GM12878 (cell line): Measurements from ENCODE around the gene KLF11. TPM values are rescaled to one million over a fixed set of nuclear protein-coding genes. Genes with fewer than 3 reads are reported as not detected.

Experiments
- ATAC-seq: fragments of 200-7000 bp; cut with Tn5 transposase; 3 replicates; pipeline ENCODE4 v1.9.1; 2020; ENCODE audit warnings: mild to moderate bottlenecking, moderate library complexity
- BruUV-seq: library from RNA; stranded (reverse); fragments of 400-500 nt; replicated peaks from 2 replicates; lab custom pipeline; 2021; lab: Mats Ljungman, UMichigan
- CTCF ChIA-PET: fragments of 300-600 bp; sonication (Branson Sonifier 250); formaldehyde crosslinking; extraction: SDS; loops from one replicate; lab custom pipeline; 2021; ENCODE audit warnings: inconsistent platforms; lab: Yijun Ruan, JAX
- POLR2A ChIA-PET: fragments of 350-600 bp; formaldehyde crosslinking; extraction: SDS; loops from one replicate; lab custom pipeline; 2021; ENCODE audit warnings: inconsistent platforms; lab: Charles Lee
- RAD21 ChIA-PET: fragments of 300-600 bp; sonication (Branson Sonifier 250); formaldehyde crosslinking; loops from one replicate; lab custom pipeline; 2023; ENCODE audit warnings: antibody characterized with exemption; ENCODE audit not compliant: unreplicated experiment; lab: Charles Lee
- SMC1A ChIA-PET: fragments of 300-600 bp; sonication (Branson Sonifier 250); formaldehyde crosslinking; loops from one replicate; lab custom pipeline; 2023; ENCODE audit not compliant: unreplicated experiment, uncharacterized antibody; lab: Charles Lee
- DNase-seq: peaks from one replicate; pipeline ENCODE4 v3.0.0-alpha.2; 2011; ENCODE audit warnings: low read depth, low spot score
- FAIRE-seq: peaks from 3 replicates; lab custom pipeline; 2011; peaks lifted over from hg19 to GRCh38; lab: Jason Lieb, UNC
- H2AFZ ChIP-seq: 2 replicates; pipeline ENCODE4 v1.6.0; 2011; ENCODE audit warnings: low read depth, low read length, control low read depth; ENCODE audit not compliant: control insufficient read depth
- H3K27ac ChIP-seq: 2 replicates; pipeline ENCODE4 v1.5.1; 2011; ENCODE audit warnings: control low read depth; ENCODE audit not compliant: control insufficient read depth, insufficient read depth
- H3K27me3 ChIP-seq, 2 experiments: replicated peaks in 1 of 2; 2 replicates each; pipeline versions ENCODE4 v1.6.0 to v1.6.1; 2011; ENCODE audit warnings: low read length in 1 of 2; ENCODE audit not compliant: control insufficient read depth in 2 of 2, insufficient read depth in 2 of 2
- H3K36me3 ChIP-seq, 2 experiments: 2 replicates each; pipeline ENCODE4 v1.5.1; 2011; ENCODE audit warnings: low read length in 1 of 2; ENCODE audit not compliant: control insufficient read depth in 2 of 2, insufficient read depth in 2 of 2
- H3K4me1 ChIP-seq: 2 replicates; pipeline ENCODE4 v1.6.1; 2011; ENCODE audit warnings: mild to moderate bottlenecking, low read length, moderate library complexity, mixed read lengths; ENCODE audit not compliant: control insufficient read depth, insufficient read depth
- H3K4me2 ChIP-seq: 2 replicates; pipeline ENCODE4 v1.6.0; 2011; ENCODE audit warnings: control low read depth; ENCODE audit not compliant: control insufficient read depth, insufficient read depth
- H3K4me3 ChIP-seq: fragments of 200-600 bp; sonication (generic); 2 replicates; pipeline ENCODE4 v1.5.1; 2016
- H3K79me2 ChIP-seq: 2 replicates; pipeline ENCODE4 v1.6.0; 2011; ENCODE audit warnings: low read length; ENCODE audit not compliant: control insufficient read depth, insufficient read depth
- H3K9ac ChIP-seq: 2 replicates; pipeline ENCODE4 v1.8.0; 2011; ENCODE audit warnings: low read length, control low read depth, mixed read lengths; ENCODE audit not compliant: control insufficient read depth, insufficient read depth
- H3K9me3 ChIP-seq: replicated peaks from 3 replicates; pipeline ENCODE4 v1.5.1; 2011; ENCODE audit warnings: mild to moderate bottlenecking, low read length; ENCODE audit not compliant: control insufficient read depth, insufficient read depth
- H4K20me1 ChIP-seq: 2 replicates; pipeline ENCODE4 v1.6.0; 2011; ENCODE audit not compliant: control insufficient read depth, insufficient read depth
- MYB ChIP-seq: fragments of 150-350 bp; IDR thresholded peaks from 2 replicates; pipeline ENCODE4 v1.6.1; 2014; ENCODE audit warnings: mild to moderate bottlenecking, low read depth, low read length, borderline replicate concordance
- NR2F1 ChIP-seq: fragments of 450-650 bp; conservative IDR thresholded peaks from 2 replicates; pipeline ENCODE4 v1.6.1; 2017; ENCODE audit warnings: mild to moderate bottlenecking
- PRDM15 ChIP-seq: fragments of 450-650 bp; formaldehyde crosslinking; IDR thresholded peaks from 2 replicates; pipeline ENCODE4 v1.4.0; 2020; ENCODE audit warnings: mild to moderate bottlenecking, moderate library complexity
- ZNF207 ChIP-seq: fragments of 450-650 bp; IDR thresholded peaks from 2 replicates; pipeline ENCODE4 v1.6.1; 2014; ENCODE audit warnings: antibody characterized with exemption, mild to moderate bottlenecking, borderline replicate concordance
- WGBS: methylation state at CpG from one replicate; pipeline ENCODE4 v1.1.6; 2016; ENCODE audit warnings: low lambda C conversion rate; ENCODE audit not compliant: insufficient replicate concordance, insufficient coverage; ENCODE audit errors: missing lambda C conversion rate; 5-methylcytosine and 5-hydroxymethylcytosine counted together
- in situ Hi-C: fragments of 300-500 bp; cut with MboI; formaldehyde crosslinking; loops from 9 replicates; pipeline ENCODE4 v1.14.3; 2018; ENCODE audit warnings: mixed read lengths
- intact Hi-C: fragments of 100-400 bp; cut with micrococcal nuclease; formaldehyde crosslinking; loops from one replicate; pipeline ENCODE4 v1.14.2; 2022; ENCODE audit not compliant: unreplicated experiment
- polyA plus RNA-seq, 11 experiments: library from polyadenylated mRNA; depleted of rRNA in 4 of 11; unstranded in 6 of 11; stranded (reverse) in 5 of 11; fragments of >200 nt; fragmentation: Nextera tagmentation in 4 of 11; fragmentation: Illumina TruSeq in 1 of 11; extraction: Ambion mirVana in 4 of 11; extraction: Trizol in 1 of 11; gene quantifications; 1 replicate in 1 of 11; 2 replicates in 10 of 11; pipeline versions ENCODE4 v1.2.1 to v1.2.3, GENCODE V29; 2011 to 2016; ENCODE audit warnings: inconsistent platforms in 2 of 11, missing spikeins in 2 of 11, low read depth in 1 of 11
- total RNA-seq, 4 experiments: library from RNA; depleted of rRNA in 3 of 4; stranded (reverse); fragments of >200 nt in 3 of 4; fragmentation: Illumina TruSeq in 1 of 4; extraction: Trizol in 1 of 4; gene quantifications; 2 replicates each; pipeline versions ENCODE4 v1.2.1 to v1.2.3, GENCODE V29; 2013 to 2021
- TF ChIP-seq, protein P1 (sequence below): fragments of 450-650 bp; IDR thresholded peaks from 2 replicates; pipeline ENCODE4 v1.6.1; 2017; ENCODE audit warnings: antibody characterized with exemption, mild to moderate bottlenecking, moderate library complexity
- TF ChIP-seq, protein P2 (sequence below): IDR thresholded peaks from 2 replicates; pipeline ENCODE4 v1.6.1; 2012; ENCODE audit warnings: low read depth, low read length, improper control_type of control experiment

The KLF11 gene
- total and polyA plus RNA-seq, 10 of the 15 experiments (the other 5 are each of a cell fraction or from before 2014, with no cell fraction given), result 0.03 to 0.54 (median 0.14) TPM; not detected in 1

DNA sequence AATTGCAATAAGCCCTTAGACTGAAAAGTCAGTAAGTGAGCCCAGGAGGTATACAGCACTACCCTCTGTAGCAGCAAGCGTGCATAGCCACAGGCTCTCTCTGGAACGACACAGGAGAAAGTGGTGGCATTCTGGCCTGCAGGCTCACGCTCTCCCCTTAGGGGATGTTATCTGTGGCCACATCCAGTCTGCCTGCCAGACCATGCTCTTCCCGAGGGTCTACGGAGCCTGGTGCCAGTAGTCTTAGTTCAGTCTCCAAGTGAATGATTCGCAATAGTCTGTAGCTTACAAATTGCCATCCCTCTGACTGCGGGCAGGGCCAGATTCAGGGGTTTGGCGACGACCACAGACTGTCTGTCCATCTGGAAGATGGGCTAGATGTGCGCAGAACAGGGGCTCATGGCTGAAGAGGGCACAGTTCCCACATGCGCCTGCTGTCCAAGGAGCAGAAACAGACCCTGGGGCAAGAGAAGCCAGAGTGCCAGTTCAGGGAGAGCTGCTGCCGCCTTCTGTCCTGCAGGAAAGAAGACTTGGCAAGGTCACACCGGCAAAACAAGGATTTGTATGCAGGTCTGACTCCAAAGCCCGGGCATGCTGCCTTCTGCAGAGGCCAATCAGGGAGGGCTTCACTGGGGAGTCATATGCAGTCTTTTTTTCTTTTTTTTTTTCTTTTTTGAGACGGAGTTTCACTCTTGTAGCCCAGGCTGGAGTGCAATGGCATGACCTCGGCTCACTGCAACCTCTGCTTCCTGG lies 3.5 kb upstream of the KLF11 start:
- Histone ChIP-seq H3K9me3 (peaks cover 2% of the 10 kb centered on the region; the same call in 1 of the 3 replicates), H3K27ac (no peak overlapping the region), H3K4me3 (no peak overlapping the region), H3K79me2 (no peaks in the 10 kb centered on the region), H2AFZ (no peak overlapping the region), H3K4me2 (no peak overlapping the region), H3K36me3 (no peaks in the 10 kb centered on the region), H3K4me1 (no peaks in the 10 kb centered on the region), H3K27me3 (peaks cover 0 to 4% of the 10 kb centered on the region in 2 experiments; a peak in 1 of 4 replicates), H4K20me1 (no peaks in the 10 kb centered on the region), H3K9ac (no peak overlapping the region)
- CTCF ChIA-PET, result interaction anchor here (6.9 kb wide), 1 partner anchor 8 kb away, joined by 45 read pairs; no protein-coding TSS in a partner anchor
- no peak for ATAC-seq
- TF ChIP-seq MYB (no peak), ZNF207 (no peak), NR2F1 (no peak), PRDM15 (no peak)
- TF ChIP-seq, protein P1, sequence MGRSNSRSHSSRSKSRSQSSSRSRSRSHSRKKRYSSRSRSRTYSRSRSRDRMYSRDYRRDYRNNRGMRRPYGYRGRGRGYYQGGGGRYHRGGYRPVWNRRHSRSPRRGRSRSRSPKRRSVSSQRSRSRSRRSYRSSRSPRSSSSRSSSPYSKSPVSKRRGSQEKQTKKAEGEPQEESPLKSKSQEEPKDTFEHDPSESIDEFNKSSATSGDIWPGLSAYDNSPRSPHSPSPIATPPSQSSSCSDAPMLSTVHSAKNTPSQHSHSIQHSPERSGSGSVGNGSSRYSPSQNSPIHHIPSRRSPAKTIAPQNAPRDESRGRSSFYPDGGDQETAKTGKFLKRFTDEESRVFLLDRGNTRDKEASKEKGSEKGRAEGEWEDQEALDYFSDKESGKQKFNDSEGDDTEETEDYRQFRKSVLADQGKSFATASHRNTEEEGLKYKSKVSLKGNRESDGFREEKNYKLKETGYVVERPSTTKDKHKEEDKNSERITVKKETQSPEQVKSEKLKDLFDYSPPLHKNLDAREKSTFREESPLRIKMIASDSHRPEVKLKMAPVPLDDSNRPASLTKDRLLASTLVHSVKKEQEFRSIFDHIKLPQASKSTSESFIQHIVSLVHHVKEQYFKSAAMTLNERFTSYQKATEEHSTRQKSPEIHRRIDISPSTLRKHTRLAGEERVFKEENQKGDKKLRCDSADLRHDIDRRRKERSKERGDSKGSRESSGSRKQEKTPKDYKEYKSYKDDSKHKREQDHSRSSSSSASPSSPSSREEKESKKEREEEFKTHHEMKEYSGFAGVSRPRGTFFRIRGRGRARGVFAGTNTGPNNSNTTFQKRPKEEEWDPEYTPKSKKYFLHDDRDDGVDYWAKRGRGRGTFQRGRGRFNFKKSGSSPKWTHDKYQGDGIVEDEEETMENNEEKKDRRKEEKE, result no peak
- TF ChIP-seq, protein P2, sequence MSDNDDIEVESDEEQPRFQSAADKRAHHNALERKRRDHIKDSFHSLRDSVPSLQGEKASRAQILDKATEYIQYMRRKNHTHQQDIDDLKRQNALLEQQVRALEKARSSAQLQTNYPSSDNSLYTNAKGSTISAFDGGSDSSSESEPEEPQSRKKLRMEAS, result no peak
- in situ Hi-C loops (no loop called here), intact Hi-C loops (no loop called here)
- POLR2A ChIA-PET, result interaction anchor here (0.7 kb wide), 1 partner anchor 20 kb away, joined by 4 read pairs; no protein-coding TSS in a partner anchor
- WGBS, result 59% methylated on average over 16 of the region's 16 CpGs
- RAD21 ChIA-PET, result no interaction called here
- BruUV-seq, result no TSS peak
- SMC1A ChIA-PET, result no interaction called here
- no peak for FAIRE-seq
- DNase-seq, result no peak
